Activated CD4-positive, alpha-beta T cell treated with anti-CD3 and anti-CD28 coated beads, Interleukin-2, amount 10 ng/mL, durations not matched to agents 7 days and 5 days (primary cell): Measurements from ENCODE around the gene CTDP1. TPM values are rescaled to one million over a fixed set of nuclear protein-coding genes. Genes with fewer than 3 reads are reported as not detected.
"Not testable (repeated sequence)": the region's sequence is repeated elsewhere in the genome, so short reads cannot be mapped to it uniquely, and the experiment has no call there.

ENCODE experiments used
- CTCF ChIA-PET: fragments of 350-600 bp; sonication (Branson Sonifier 250); formaldehyde crosslinking; loops from one replicate; lab custom pipeline; 2021; ENCODE audit warnings: antibody characterized with exemption; lab: Charles Lee
- POLR2A ChIA-PET: fragments of 350-600 bp; sonication (Branson Sonifier 250); formaldehyde crosslinking; loops from one replicate; lab custom pipeline; 2021; ENCODE audit warnings: antibody characterized with exemption; lab: Charles Lee
- DNase-seq: peaks from one replicate; pipeline ENCODE4 v3.0.0-alpha.2; 2020
- H3K27ac Mint-ChIP-seq: one replicate; pipeline ENCODE4 v1.8.0; 2021; ENCODE audit warnings: mild to moderate bottlenecking, moderate library complexity, mixed read lengths
- H3K27me3 Mint-ChIP-seq: one replicate; pipeline ENCODE4 v1.8.0; 2021; ENCODE audit warnings: mixed read lengths
- H3K36me3 Mint-ChIP-seq: one replicate; pipeline ENCODE4 v1.8.0; 2021; ENCODE audit warnings: low read depth, mixed read lengths
- H3K4me1 Mint-ChIP-seq: one replicate; pipeline ENCODE4 v1.8.0; 2021; ENCODE audit warnings: mixed read lengths
- H3K4me3 Mint-ChIP-seq: one replicate; pipeline ENCODE4 v1.8.0; 2021; ENCODE audit warnings: mild to moderate bottlenecking, moderate library complexity, mixed read lengths
- H3K9me3 Mint-ChIP-seq: one replicate; pipeline ENCODE4 v1.8.0; 2021; ENCODE audit warnings: mixed read lengths
- total RNA-seq, 2 experiments: library from RNA; stranded (reverse); gene quantifications; one replicate each; pipeline ENCODE4 v1.2.3, GENCODE V29; 2021

The CTDP1 gene
- total RNA-seq, 2 experiments from 2014 or later, result 30.9 to 35.0 TPM

DNA sequence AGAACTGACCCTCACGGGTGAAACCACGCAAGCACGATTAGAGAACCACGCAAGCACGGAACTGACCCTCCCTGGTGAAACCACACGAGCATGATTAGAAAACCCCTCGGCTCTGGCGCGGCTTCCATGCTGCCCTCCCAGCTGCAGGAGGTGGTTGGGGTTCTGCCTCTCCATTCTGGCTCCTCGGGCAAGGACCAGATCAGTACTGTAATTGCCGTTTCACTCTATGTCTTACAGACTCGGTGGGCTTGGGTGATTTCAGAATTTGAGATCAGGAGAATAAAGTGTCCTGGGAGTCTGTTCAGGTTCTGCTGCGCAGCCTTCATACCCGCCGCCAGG is 59.8 kb downstream of the CTDP1 start:
- no peaks in the 10 kb centered on the region for H3K4me1 Mint-ChIP-seq

DNA sequence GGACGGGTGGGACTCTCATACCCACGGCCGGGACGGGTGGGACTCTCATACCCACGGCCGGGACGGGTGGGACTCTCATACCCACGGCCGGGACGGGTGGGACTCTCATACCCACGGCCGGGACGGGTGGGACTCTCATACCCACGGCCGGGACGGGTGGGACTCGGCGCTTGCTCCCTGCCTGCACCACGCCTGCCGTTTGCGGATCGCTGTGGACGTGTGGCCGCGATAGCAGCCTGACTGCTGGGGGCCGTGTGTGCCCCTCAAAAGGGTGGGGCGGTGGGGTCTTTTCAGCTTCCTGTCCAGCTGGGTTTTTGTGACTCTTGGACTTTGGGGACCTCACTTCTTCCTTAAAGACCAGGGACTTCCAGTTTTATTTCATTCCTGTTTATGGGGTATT is 60.4 kb downstream of the CTDP1 start:
- CTCF ChIA-PET, H3K4me3 Mint-ChIP-seq, H3K9me3 Mint-ChIP-seq, H3K27me3 Mint-ChIP-seq, POLR2A ChIA-PET, DNase-seq, H3K27ac Mint-ChIP-seq, H3K4me1 Mint-ChIP-seq: not testable (repeated sequence)
- H3K36me3 Mint-ChIP-seq, result peaks cover 73% of the 10 kb centered on the region

More for the DNA sequence above, 59.8 kb downstream of the CTDP1 start:
- no peak for DNase-seq
- H3K27me3 Mint-ChIP-seq, result no peaks in the 10 kb centered on the region
- no peaks in the 10 kb centered on the region for H3K9me3 Mint-ChIP-seq
- ChIA-PET CTCF (interaction anchor here (0.6 kb wide), 1 partner anchor 260 kb away, joined by 3 read pairs; no protein-coding TSS in a partner anchor), POLR2A (no interaction called here)
- peaks cover 76% of the 10 kb centered on the region for H3K36me3 Mint-ChIP-seq
- H3K27ac Mint-ChIP-seq, result no peak overlapping the region
- H3K4me3 Mint-ChIP-seq, result no peak overlapping the region

DNA sequence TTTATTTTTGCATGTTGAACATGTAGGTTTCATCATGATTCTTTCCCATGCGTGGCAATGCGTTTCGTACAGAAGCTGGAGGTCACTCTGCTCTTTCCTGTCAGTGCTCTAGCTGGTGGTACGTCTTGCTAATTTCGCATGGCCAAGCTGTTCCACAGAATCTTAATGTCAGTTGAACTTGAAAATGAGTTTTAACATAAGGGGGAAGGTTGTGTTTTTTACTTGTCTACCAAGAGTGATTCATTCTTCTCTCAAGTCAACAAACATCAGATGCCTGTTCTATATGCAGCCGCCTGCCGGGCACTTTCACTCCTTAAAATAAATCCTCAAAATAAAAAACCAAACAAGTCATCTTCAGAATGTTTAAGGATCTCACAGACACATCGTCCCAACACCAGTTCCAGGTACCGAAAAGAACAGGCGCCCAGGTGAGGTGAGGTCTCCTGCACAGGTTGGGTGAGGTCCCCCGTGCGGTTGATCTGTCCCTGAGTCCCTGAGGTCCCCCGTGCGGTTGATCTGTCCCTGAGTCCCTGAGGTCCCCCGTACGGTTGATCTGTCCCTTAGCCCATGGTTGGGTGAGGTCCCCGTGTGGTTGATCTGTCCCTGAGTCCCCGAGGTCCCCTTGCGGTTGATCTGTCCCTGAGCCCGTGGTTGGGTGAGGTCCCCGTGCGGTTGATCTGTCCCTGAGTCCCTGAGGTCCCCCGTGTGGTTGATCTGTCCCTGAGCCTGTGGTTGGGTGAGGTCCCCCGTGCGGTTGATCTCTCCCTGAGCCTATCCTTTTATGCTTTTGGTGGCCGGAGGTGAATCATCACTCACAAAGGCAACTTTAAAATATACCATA is 61.1 kb downstream of the CTDP1 start:
- Mint-ChIP-seq H3K9me3 (no peaks in the 10 kb centered on the region), H3K4me1 (no peaks in the 10 kb centered on the region), H3K36me3 (peaks cover 66% of the 10 kb centered on the region), H3K4me3 (no peak overlapping the region), H3K27ac (no peak overlapping the region), H3K27me3 (no peaks in the 10 kb centered on the region)
- POLR2A ChIA-PET, result no interaction called here
- CTCF ChIA-PET, result no interaction called here
- no peak for DNase-seq

DNA sequence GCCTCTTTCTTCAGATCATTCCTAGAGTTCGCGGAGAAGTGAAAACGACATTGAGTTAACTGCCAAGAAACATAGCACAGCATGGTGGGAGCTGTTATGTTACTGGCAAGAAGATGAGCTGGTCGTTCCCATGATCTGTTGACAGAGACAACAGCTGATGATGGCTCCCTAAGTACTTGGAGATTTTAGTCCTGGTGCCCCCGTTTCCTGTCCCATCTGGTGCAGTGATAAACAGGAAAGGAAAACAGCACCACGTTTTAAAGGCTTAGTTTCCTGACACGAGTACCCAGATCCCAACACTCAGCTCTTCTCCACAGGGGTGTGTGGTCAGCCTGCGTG is 61.7 kb downstream of the CTDP1 start:
- H3K9me3 Mint-ChIP-seq, result no peaks in the 10 kb centered on the region
- peaks cover 63% of the 10 kb centered on the region for H3K36me3 Mint-ChIP-seq
- no peak overlapping the region for H3K27ac Mint-ChIP-seq

DNA sequence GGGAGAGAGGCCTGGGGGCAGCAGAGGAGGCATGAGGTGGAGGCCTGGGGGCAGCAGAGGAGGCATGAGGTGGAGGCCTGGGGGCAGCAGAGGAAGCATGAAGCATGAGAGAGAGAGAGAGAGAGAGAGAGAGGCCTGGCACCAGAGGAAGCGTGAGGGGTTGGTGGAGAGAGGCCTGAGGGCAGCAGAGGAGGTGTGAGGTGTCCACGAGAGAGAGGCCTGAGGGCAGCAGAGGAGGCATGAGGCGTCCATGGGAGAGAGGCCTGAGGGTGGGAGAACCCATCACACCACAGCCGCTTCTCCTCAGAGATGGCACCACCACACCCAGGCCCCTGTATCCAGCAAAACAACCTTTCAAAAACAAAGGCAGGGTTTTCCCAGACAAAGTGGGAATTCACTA is 62.5 kb downstream of the CTDP1 start:
- ChIA-PET CTCF (no interaction called here), POLR2A (no interaction called here)
- peaks cover 59% of the 10 kb centered on the region for H3K36me3 Mint-ChIP-seq
- H3K4me1 Mint-ChIP-seq, result no peaks in the 10 kb centered on the region
- no peak overlapping the region for H3K27ac Mint-ChIP-seq
- H3K4me3 Mint-ChIP-seq, result no peak overlapping the region
- no peaks in the 10 kb centered on the region for H3K27me3 Mint-ChIP-seq
- H3K9me3 Mint-ChIP-seq, result no peaks in the 10 kb centered on the region
- DNase-seq, result no peak

More for the DNA sequence above, 61.7 kb downstream of the CTDP1 start:
- ChIA-PET CTCF (no interaction called here), POLR2A (no interaction called here)
- H3K4me1 Mint-ChIP-seq, result no peaks in the 10 kb centered on the region
- no peaks in the 10 kb centered on the region for H3K27me3 Mint-ChIP-seq
- no peak for DNase-seq
- no peak overlapping the region for H3K4me3 Mint-ChIP-seq

DNA sequence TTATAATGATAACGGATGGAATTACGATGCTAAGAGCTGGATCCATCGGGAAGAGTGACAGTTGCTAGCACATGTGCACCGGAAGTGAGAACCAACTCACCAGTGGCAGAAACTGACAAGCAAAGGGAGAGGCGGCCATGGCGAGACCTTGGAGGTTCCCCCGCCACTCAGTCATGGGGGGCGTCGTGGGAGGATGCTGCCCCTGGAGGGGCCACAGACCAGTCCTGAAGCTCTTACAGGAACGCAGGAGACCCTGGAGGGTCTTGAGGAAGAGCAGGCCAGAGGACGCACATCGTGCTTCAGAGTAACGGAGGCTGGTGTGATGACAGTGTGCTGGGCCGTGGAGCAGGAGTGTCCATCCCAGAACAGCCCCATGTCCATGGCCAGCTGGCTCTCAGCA is 65.0 kb downstream of the CTDP1 start:
- H3K9me3 Mint-ChIP-seq, result no peaks in the 10 kb centered on the region
- no peak overlapping the region for H3K4me3 Mint-ChIP-seq
- H3K4me1 Mint-ChIP-seq, result no peaks in the 10 kb centered on the region
- no peak for DNase-seq
- H3K27ac Mint-ChIP-seq, result no peak overlapping the region
- ChIA-PET POLR2A (no interaction called here), CTCF (no interaction called here)
- no peaks in the 10 kb centered on the region for H3K27me3 Mint-ChIP-seq
- H3K36me3 Mint-ChIP-seq, result peaks cover 36% of the 10 kb centered on the region

DNA sequence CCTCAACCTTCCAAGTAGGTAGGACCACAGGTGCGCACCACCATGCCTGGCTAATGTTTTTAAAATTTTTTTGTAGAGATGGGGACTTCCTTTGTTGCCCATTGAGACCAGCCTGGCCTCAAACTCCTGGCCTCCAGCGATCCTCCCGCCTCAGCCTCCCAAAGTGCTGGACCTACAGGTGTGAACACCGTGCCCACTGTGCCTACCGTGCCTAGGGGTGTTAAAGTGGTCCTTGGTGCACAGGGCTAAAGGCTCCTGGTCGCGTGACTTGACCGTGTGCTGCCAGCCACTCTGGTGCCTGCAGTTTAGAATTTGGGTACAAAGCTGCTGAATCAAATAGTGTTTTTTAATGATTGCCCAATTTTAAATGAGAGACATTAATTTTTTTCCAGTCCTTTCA is 67.1 kb downstream of the CTDP1 start:
- no peaks in the 10 kb centered on the region for H3K4me1 Mint-ChIP-seq
- ChIA-PET CTCF (interaction anchor here (0.5 to 0.7 kb wide), 2 partner anchors 9 to 34 kb away, joined by 3 read pairs; no protein-coding TSS in a partner anchor), POLR2A (no interaction called here)
- no peaks in the 10 kb centered on the region for H3K9me3 Mint-ChIP-seq
- no peak overlapping the region for H3K4me3 Mint-ChIP-seq
- no peak for DNase-seq
- no peaks in the 10 kb centered on the region for H3K27me3 Mint-ChIP-seq
- H3K36me3 Mint-ChIP-seq, result peaks cover 27% of the 10 kb centered on the region
- no peak overlapping the region for H3K27ac Mint-ChIP-seq

DNA sequence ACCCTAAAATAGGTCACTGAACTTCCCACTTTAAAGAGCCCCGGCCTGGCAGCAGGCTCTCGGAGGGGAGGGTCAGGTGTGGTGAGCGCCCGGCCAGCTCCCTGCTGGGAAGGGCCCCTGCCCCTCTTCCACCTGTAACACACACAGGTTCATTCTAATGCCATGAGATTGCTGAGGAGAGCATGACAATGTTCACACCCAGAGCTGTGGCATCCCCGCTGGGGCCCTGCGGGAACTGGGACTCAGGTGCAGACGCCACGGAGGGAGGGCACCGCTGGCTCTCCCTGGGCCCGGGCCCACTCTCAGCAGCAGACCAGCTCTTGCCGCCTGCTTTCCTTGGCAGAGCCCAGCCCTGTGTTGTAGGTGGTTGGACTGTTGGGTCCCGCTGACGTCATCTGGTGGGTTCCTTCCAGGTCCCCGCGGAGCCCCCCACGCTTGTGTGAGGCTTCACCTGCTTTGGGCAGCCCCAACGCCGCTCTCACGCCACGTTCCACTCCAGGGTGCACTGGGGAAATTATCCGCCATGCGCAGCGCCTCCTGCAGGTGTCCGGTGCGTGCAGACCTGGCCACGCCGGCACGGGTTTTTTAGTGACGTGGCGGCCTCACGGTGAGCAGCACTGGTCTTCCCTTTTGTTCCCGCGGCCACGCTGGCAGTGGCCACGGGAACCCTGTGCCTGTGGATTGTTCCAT is 67.7 kb downstream of the CTDP1 start:
- DNase-seq, result no peak
- Mint-ChIP-seq H3K27me3 (no peaks in the 10 kb centered on the region), H3K27ac (no peak overlapping the region), H3K4me1 (no peaks in the 10 kb centered on the region), H3K4me3 (no peak overlapping the region), H3K36me3 (peaks cover 24% of the 10 kb centered on the region), H3K9me3 (no peaks in the 10 kb centered on the region)
- CTCF ChIA-PET, result interaction anchor here (0.5 to 0.7 kb wide), 2 partner anchors 9 to 34 kb away, joined by 3 read pairs; no protein-coding TSS in a partner anchor
- POLR2A ChIA-PET, result no interaction called here

DNA sequence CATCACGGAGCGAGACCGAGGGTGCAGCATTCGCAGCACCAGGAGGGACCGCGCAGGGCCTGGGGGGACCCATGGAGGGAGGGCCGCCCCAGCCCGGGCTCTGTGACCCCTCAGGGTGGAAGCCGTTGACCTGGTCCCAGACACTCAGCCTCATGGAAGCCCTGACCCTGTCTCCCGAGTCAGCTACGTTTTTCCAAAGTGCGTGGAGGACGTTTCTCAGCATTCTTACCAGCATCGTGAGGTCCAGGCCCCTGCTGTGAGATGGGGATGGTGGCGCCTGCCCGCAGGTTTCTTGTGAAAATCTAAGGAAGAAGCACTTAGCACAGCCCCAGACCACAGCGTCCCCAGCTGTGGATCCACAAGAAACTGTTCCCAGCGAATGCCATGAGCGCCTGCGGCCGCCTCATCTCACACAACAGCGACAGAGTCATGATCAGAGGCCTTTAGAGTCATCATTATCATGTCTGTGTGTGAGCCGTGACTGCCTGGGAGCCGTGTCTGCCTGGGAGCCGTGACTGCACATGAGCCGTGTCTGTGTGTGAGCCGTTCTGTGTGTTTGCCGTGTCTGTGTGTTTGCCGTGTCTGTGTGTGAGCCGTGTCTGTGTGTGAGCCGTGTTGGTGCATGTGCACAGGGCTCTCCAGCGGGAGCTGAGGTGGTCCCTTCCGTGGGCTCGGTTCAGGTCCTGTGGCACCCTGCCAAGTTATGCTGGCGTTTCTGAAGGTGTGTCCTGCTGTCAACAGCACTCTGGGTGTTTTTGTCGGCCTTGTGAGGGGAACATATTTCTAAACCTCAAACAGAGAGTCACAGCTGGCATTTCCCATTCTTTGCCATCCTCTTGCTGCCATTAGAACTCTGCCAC is 68.9 kb downstream of the CTDP1 start:
- no peaks in the 10 kb centered on the region for H3K9me3 Mint-ChIP-seq
- no peak overlapping the region for H3K27ac Mint-ChIP-seq
- no peaks in the 10 kb centered on the region for H3K27me3 Mint-ChIP-seq
- ChIA-PET CTCF (interaction anchor here (0.7 kb wide), 1 partner anchor 269 kb away, joined by 3 read pairs; no protein-coding TSS in a partner anchor), POLR2A (no interaction called here)
- DNase-seq, result no peak
- no peak overlapping the region for H3K4me3 Mint-ChIP-seq
- peaks cover 26% of the 10 kb centered on the region for H3K36me3 Mint-ChIP-seq
- no peaks in the 10 kb centered on the region for H3K4me1 Mint-ChIP-seq

DNA sequence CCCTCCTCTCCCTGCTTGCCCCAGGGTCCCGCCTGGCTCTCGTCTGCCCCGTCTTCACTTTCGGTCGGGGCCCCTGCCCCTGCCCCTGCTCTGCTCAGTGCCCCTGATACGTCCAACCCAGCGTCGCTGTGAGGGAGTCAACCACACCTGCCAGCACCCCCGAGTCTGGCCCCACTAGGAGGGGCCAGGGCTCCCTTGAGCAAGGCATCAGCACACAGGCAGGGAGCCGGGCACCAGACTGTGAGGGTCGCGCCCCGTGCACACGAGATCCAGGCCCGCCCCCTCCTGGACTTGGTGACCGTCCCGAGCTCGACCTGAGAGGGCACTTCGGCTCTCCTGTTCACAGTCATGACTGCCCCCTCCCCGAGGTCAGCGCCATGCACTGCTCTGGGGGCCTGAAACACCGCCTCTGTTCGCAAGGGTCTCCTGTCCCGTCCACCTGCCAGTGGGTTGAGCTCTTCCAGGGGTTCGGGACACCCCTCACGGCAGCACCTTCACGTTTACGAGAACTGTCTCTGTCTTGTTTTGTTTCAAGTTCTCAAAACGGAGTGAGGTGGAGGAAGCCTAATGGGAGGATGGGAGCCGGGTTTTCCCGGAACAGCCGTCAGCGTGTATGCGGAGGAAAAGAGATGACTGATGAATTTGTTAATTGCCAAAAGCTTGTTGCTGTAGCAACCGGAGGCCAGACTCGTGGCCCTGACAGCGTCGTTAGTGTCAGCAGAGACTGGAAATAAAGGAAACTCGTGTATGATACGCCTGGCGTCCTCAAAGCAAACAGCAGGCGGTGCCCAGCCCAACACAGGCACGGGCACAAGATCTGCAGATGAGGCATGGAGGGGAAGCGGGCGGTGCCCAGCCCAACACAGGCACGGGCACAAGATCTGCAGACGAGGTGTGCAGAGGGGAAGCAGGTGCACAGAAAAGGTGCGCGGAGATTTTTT is 69.9 kb downstream of the CTDP1 start:
- Mint-ChIP-seq H3K9me3 (no peaks in the 10 kb centered on the region), H3K4me3 (no peak overlapping the region), H3K27me3 (no peaks in the 10 kb centered on the region), H3K4me1 (no peaks in the 10 kb centered on the region), H3K27ac (no peak overlapping the region), H3K36me3 (peaks cover 24% of the 10 kb centered on the region)
- ChIA-PET CTCF (no interaction called here), POLR2A (no interaction called here)
- DNase-seq, result no peak

DNA sequence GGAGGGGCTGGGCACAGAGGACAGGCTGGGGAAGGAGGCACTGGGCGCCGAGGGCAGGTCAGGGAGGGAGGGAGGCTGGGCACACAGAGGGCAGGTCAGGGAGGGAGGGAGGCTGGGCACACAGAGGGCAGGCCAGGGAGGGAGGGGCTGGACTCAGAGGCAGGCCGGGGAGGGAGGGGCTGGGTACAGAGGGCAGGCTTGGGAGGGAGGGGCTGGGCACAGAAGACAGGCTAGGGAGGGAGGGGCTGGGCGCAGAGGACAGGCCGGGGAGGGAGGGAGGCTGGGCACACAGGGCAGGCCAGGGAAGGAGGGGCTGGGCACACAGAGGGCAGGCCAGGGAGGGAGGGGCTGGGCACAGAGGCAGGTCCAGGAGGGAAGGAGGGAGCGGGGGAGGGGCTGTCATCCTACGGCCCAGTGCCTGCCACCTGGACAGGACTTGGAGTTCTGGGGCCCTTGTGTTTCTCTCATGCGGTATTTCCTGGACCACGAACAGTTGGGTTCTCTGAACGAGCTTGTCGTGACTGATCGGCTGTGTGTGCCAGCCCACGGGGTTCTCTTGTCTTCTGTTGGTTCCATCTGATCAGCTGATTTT is 71.5 kb downstream of the CTDP1 start:
- CTCF ChIA-PET, result no interaction called here
- H3K36me3 Mint-ChIP-seq, result peaks cover 34% of the 10 kb centered on the region

More for the DNA sequence above, 71.5 kb downstream of the CTDP1 start:
- POLR2A ChIA-PET, result no interaction called here
- H3K9me3 Mint-ChIP-seq, result no peaks in the 10 kb centered on the region
- no peak overlapping the region for H3K4me3 Mint-ChIP-seq
- H3K4me1 Mint-ChIP-seq, result no peaks in the 10 kb centered on the region
- H3K27me3 Mint-ChIP-seq, result no peaks in the 10 kb centered on the region
- no peak for DNase-seq
- no peak overlapping the region for H3K27ac Mint-ChIP-seq
